Measurements from ENCODE around the gene GRIK4.

GRIK4 gene

GRCh38 chr11:120881596-120881995, 370.0 kb downstream of the GRIK4 start:
- no peak overlapping the region for H3K4me3 ChIP-seq (ENCODE audit: low read length)
- H3K9me3 ChIP-seq (ENCODE audit: insufficient read depth, low read depth, low read length): no peaks in the 10 kb centered on the region
- H3K27me3 ChIP-seq (ENCODE audit: insufficient read depth, low read length): no peaks in the 10 kb centered on the region
- H3K36me3 ChIP-seq (ENCODE audit: insufficient read depth, low read depth, low read length): no peaks in the 10 kb centered on the region
- no peak overlapping the region for H3K9ac ChIP-seq (ENCODE audit: low read depth, low read length)
- no peaks in the 10 kb centered on the region for H3K4me1 ChIP-seq (ENCODE audit: insufficient read depth, low read length)
- no peak overlapping the region for H3K27ac ChIP-seq (ENCODE audit: low read length)

- Histone ChIP-seq H3K36me3 (ENCODE audit: insufficient read depth, low read depth, low read length) (no peaks in the 10 kb centered on the region), H3K27me3 (ENCODE audit: insufficient read depth, low read length) (no peaks in the 10 kb centered on the region), H3K27ac (ENCODE audit: low read length) (no peak overlapping the region), H3K9me3 (ENCODE audit: insufficient read depth, low read depth, low read length) (no peaks in the 10 kb centered on the region), H3K9ac (ENCODE audit: low read depth, low read length) (no peak overlapping the region), H3K4me1 (ENCODE audit: insufficient read depth, low read length) (no peaks in the 10 kb centered on the region), H3K4me3 (ENCODE audit: low read length) (no peak overlapping the region)
Measured at GRCh38 chr11:120882175-120882574, 370.6 kb downstream of the GRIK4 start.

GRCh38 chr11:120883404-120884080, 372.0 kb downstream of the GRIK4 start:
- Histone ChIP-seq H3K27ac (ENCODE audit: low read length) (no peak overlapping the region), H3K36me3 (ENCODE audit: insufficient read depth, low read depth, low read length) (no peaks in the 10 kb centered on the region), H3K27me3 (ENCODE audit: insufficient read depth, low read length) (no peaks in the 10 kb centered on the region), H3K4me1 (ENCODE audit: insufficient read depth, low read length) (no peaks in the 10 kb centered on the region), H3K9me3 (ENCODE audit: insufficient read depth, low read depth, low read length) (no peaks in the 10 kb centered on the region), H3K4me3 (ENCODE audit: low read length) (no peak overlapping the region), H3K9ac (ENCODE audit: low read depth, low read length) (no peak overlapping the region)

GRCh38 chr11:120884154-120885020, 372.8 kb downstream of the GRIK4 start:
- no peaks in the 10 kb centered on the region for H3K36me3 ChIP-seq (ENCODE audit: insufficient read depth, low read depth, low read length)

GRCh38 chr11:120890609-120891320, 379.2 kb downstream of the GRIK4 start:
- no peaks in the 10 kb centered on the region for H3K36me3 ChIP-seq (ENCODE audit: insufficient read depth, low read depth, low read length)
- H3K9ac ChIP-seq (ENCODE audit: low read depth, low read length): no peak overlapping the region
- H3K27ac ChIP-seq (ENCODE audit: low read length): no peak overlapping the region
- H3K4me1 ChIP-seq (ENCODE audit: insufficient read depth, low read length): 0 out of 2 replicates have a peak, but pooled peaks cover 2% of the 10 kb centered on the region
- no peaks in the 10 kb centered on the region for H3K9me3 ChIP-seq (ENCODE audit: insufficient read depth, low read depth, low read length)
- no peaks in the 10 kb centered on the region for H3K27me3 ChIP-seq (ENCODE audit: insufficient read depth, low read length)
- H3K4me3 ChIP-seq (ENCODE audit: low read length): no peak overlapping the region

More at GRCh38 chr11:120884154-120885020, 372.8 kb downstream of the GRIK4 start:
- H3K27ac ChIP-seq (ENCODE audit: low read length): no peak overlapping the region
- no peak overlapping the region for H3K4me3 ChIP-seq (ENCODE audit: low read length)
- no peak overlapping the region for H3K9ac ChIP-seq (ENCODE audit: low read depth, low read length)
- H3K4me1 ChIP-seq (ENCODE audit: insufficient read depth, low read length): no peaks in the 10 kb centered on the region
- H3K27me3 ChIP-seq (ENCODE audit: insufficient read depth, low read length): no peaks in the 10 kb centered on the region
- no peaks in the 10 kb centered on the region for H3K9me3 ChIP-seq (ENCODE audit: insufficient read depth, low read depth, low read length)

- no peak overlapping the region for H3K9ac ChIP-seq (ENCODE audit: low read depth, low read length)
Measured at GRCh38 chr11:120893440-120894201, 382.1 kb downstream of the GRIK4 start.

GRCh38 chr11:120894202-120894985, 382.8 kb downstream of the GRIK4 start:
- no peaks in the 10 kb centered on the region for H3K36me3 ChIP-seq (ENCODE audit: insufficient read depth, low read depth, low read length)
- no peaks in the 10 kb centered on the region for H3K9me3 ChIP-seq (ENCODE audit: insufficient read depth, low read depth, low read length)
- 0 out of 2 replicates have a peak, but pooled peaks cover 2% of the 10 kb centered on the region for H3K4me1 ChIP-seq (ENCODE audit: insufficient read depth, low read length)
- no peaks in the 10 kb centered on the region for H3K27me3 ChIP-seq (ENCODE audit: insufficient read depth, low read length)
- H3K4me3 ChIP-seq (ENCODE audit: low read length): no peak overlapping the region
- H3K9ac ChIP-seq (ENCODE audit: low read depth, low read length): no peak overlapping the region
- H3K27ac ChIP-seq (ENCODE audit: low read length): no peak overlapping the region

More at GRCh38 chr11:120893440-120894201, 382.1 kb downstream of the GRIK4 start:
- 0 out of 2 replicates have a peak, but pooled peaks cover 2% of the 10 kb centered on the region for H3K4me1 ChIP-seq (ENCODE audit: insufficient read depth, low read length)
- H3K4me3 ChIP-seq (ENCODE audit: low read length): no peak overlapping the region
- no peak overlapping the region for H3K27ac ChIP-seq (ENCODE audit: low read length)
- no peaks in the 10 kb centered on the region for H3K9me3 ChIP-seq (ENCODE audit: insufficient read depth, low read depth, low read length)
- no peaks in the 10 kb centered on the region for H3K36me3 ChIP-seq (ENCODE audit: insufficient read depth, low read depth, low read length)
- no peaks in the 10 kb centered on the region for H3K27me3 ChIP-seq (ENCODE audit: insufficient read depth, low read length)

GRCh38 chr11:120896687-120897086, 385.1 kb downstream of the GRIK4 start:
- Histone ChIP-seq H3K9me3 (ENCODE audit: insufficient read depth, low read depth, low read length) (no peaks in the 10 kb centered on the region), H3K4me3 (ENCODE audit: low read length) (no peak overlapping the region), H3K27me3 (ENCODE audit: insufficient read depth, low read length) (no peaks in the 10 kb centered on the region), H3K4me1 (ENCODE audit: insufficient read depth, low read length) (0 out of 2 replicates have a peak, but pooled peaks cover 2% of the 10 kb centered on the region), H3K27ac (ENCODE audit: low read length) (no peak overlapping the region), H3K9ac (ENCODE audit: low read depth, low read length) (no peak overlapping the region), H3K36me3 (ENCODE audit: insufficient read depth, low read depth, low read length) (no peaks in the 10 kb centered on the region)

- H3K9ac ChIP-seq (ENCODE audit: low read depth, low read length): no peak overlapping the region
- H3K27me3 ChIP-seq (ENCODE audit: insufficient read depth, low read length): no peaks in the 10 kb centered on the region
- no peak overlapping the region for H3K4me3 ChIP-seq (ENCODE audit: low read length)
Measured at GRCh38 chr11:120898568-120898967, 387.0 kb downstream of the GRIK4 start.

GRCh38 chr11:120899720-120900119, 388.2 kb downstream of the GRIK4 start:
- H3K9me3 ChIP-seq (ENCODE audit: insufficient read depth, low read depth, low read length): no peaks in the 10 kb centered on the region
- no peaks in the 10 kb centered on the region for H3K36me3 ChIP-seq (ENCODE audit: insufficient read depth, low read depth, low read length)
- H3K27ac ChIP-seq (ENCODE audit: low read length): no peak overlapping the region
- no peak overlapping the region for H3K4me3 ChIP-seq (ENCODE audit: low read length)
- no peaks in the 10 kb centered on the region for H3K4me1 ChIP-seq (ENCODE audit: insufficient read depth, low read length)
- no peaks in the 10 kb centered on the region; the same call in 1 of the 2 replicates for H3K27me3 ChIP-seq (ENCODE audit: insufficient read depth, low read length)
- no peak overlapping the region for H3K9ac ChIP-seq (ENCODE audit: low read depth, low read length)

More at GRCh38 chr11:120898568-120898967, 387.0 kb downstream of the GRIK4 start:
- H3K36me3 ChIP-seq (ENCODE audit: insufficient read depth, low read depth, low read length): no peaks in the 10 kb centered on the region
- H3K27ac ChIP-seq (ENCODE audit: low read length): no peak overlapping the region
- H3K4me1 ChIP-seq (ENCODE audit: insufficient read depth, low read length): 0 out of 2 replicates have a peak, but pooled peaks cover 2% of the 10 kb centered on the region
- no peaks in the 10 kb centered on the region for H3K9me3 ChIP-seq (ENCODE audit: insufficient read depth, low read depth, low read length)
